Measurements from ENCODE around the gene TRMT61B. TPM values are rescaled to one million over a fixed set of nuclear protein-coding genes. Genes with fewer than 3 reads are reported as not detected.

Gene TRMT61B
- total and polyA plus RNA-seq, 2 of the 13 experiments (the other 11 are each of a cell fraction or from before 2014, with no cell fraction given) = 19.7 to 23.5 TPM

- Histone ChIP-seq H3K36me3 (replicated peaks in 1 of 2; ENCODE audit: control insufficient read depth in 1 of 2, insufficient read depth in 2 of 2, low read length in 2 of 2) (no peaks in the 10 kb centered on the region), H3K4me2 (ENCODE audit: low read depth, low read length) (no peak overlapping the region), H4K20me1 (ENCODE audit: insufficient read depth, low read length) (no peaks in the 10 kb centered on the region), H3K27ac (ENCODE audit: extremely low read length, insufficient read depth, low read length) (no peak overlapping the region), H3K9ac (ENCODE audit: insufficient read depth, low read depth, low read length) (no peak overlapping the region), H3K9me3 (ENCODE audit: low read length) (no peaks in the 10 kb centered on the region), H2AFZ (ENCODE audit: low read length) (no peak overlapping the region), H3K4me1 (ENCODE audit: insufficient read depth, low read length) (no peaks in the 10 kb centered on the region), H3K79me2 (ENCODE audit: insufficient read depth, low read length) (no peaks in the 10 kb centered on the region), H3K4me3 (replicated peaks in 1 of 3; ENCODE audit: insufficient read depth in 1 of 3, low read depth in 2 of 3, low read length in 3 of 3) (no peak overlapping the region), H3K27me3 (ENCODE audit: control insufficient read depth in 1 of 2, insufficient read depth in 2 of 2, low read length in 2 of 2) (no peaks in the 10 kb centered on the region)
- in situ Hi-C loops (cut with HindIII; ENCODE audit: extremely low pct_ligation_motif_present, low pct_unique_long_range_greater_than_20kb) = loop anchor here (10.0 kb wide), 2 partner anchors 121 to 381 kb away; no protein-coding TSS in a partner anchor
- 98% methylated on average over 2 of the region's 2 CpGs for WGBS (ENCODE audit: low lambda C conversion rate)
- BruUV-seq (replicated peaks) = no TSS peak
- ATAC-seq = peak; percentile 28; the same call in 1 of the 3 replicates
- DNase-seq (ENCODE audit: low spot score) = no peak
- CTCF ChIA-PET (ENCODE audit: low intra/inter-chr PET ratio, low total read pairs) = no interaction called here
- POLR2A ChIA-PET = no interaction called here
- no peak for FAIRE-seq
- no peak for TF ChIP-seq ZNF138 (CRISPR knock-in tag; IDR thresholded peaks at IDR 0.05; ENCODE audit: low read depth)
- TF ChIP-seq ZFP37 (CRISPR knock-in tag; IDR thresholded peaks at IDR 0.05; ENCODE audit: borderline replicate concordance) = no peak
- no peak for TF ChIP-seq TRIM22 (IDR thresholded peaks at IDR 0.05)
- no peak for TF ChIP-seq ZNF839 (CRISPR knock-in tag; IDR thresholded peaks at IDR 0.05; ENCODE audit: borderline replicate concordance)
- no peak for TF ChIP-seq NR1H2 (CRISPR knock-in tag; IDR thresholded peaks at IDR 0.05; ENCODE audit: borderline replicate concordance, low read depth)
- intact Hi-C loops (cut with micrococcal nuclease; ENCODE audit: unreplicated experiment) = loop anchor here (10.0 kb wide), 1 partner anchor 101 kb away; no protein-coding TSS in a partner anchor
These were observed 45.9 kb downstream of the TRMT61B start for GRCh38 chr2:28824207-28824606.

GRCh38 chr2:28822036-28822435 lies 48.1 kb downstream of the TRMT61B start:
- H3K4me1 ChIP-seq (ENCODE audit: insufficient read depth, low read length) = no peaks in the 10 kb centered on the region
- H3K9me3 ChIP-seq (ENCODE audit: low read length) = no peaks in the 10 kb centered on the region
- H3K9ac ChIP-seq (ENCODE audit: insufficient read depth, low read depth, low read length) = no peak overlapping the region
- in situ Hi-C loops (cut with HindIII; ENCODE audit: extremely low pct_ligation_motif_present, low pct_unique_long_range_greater_than_20kb) (loop anchor here (10.0 kb wide), 2 partner anchors 123 to 383 kb away; no protein-coding TSS in a partner anchor), intact Hi-C loops (cut with micrococcal nuclease; ENCODE audit: unreplicated experiment) (loop anchor here (10.0 kb wide), 1 partner anchor 103 kb away; no protein-coding TSS in a partner anchor)
- ChIA-PET CTCF (ENCODE audit: low intra/inter-chr PET ratio, low total read pairs) (interaction anchor here (1.1 to 2.1 kb wide), 2 partner anchors 137 to 375 kb away, joined by 3 to 15 read pairs; no protein-coding TSS in a partner anchor), POLR2A (no interaction called here)
- no peaks in the 10 kb centered on the region for H4K20me1 ChIP-seq (ENCODE audit: insufficient read depth, low read length)
- TF ChIP-seq TEAD3 (CRISPR knock-in tag; optimal IDR thresholded peaks at IDR 0.05; ENCODE audit: borderline replicate concordance) (no peak), U2AF2 (IDR thresholded peaks at IDR 0.05; ENCODE audit: low read depth, low read length) (no peak), MAFK (conservative IDR thresholded peaks at IDR 0.05 in 1 of 2, IDR thresholded peaks at IDR 0.05 in 1 of 2; ENCODE audit: low read length in 2 of 2) (peak in 1 of 2 experiments; percentile 49; a peak in 2 of 4 replicates)
- no peak for FAIRE-seq
- no peaks in the 10 kb centered on the region for H3K36me3 ChIP-seq (replicated peaks in 1 of 2; ENCODE audit: control insufficient read depth in 1 of 2, insufficient read depth in 2 of 2, low read length in 2 of 2)
- no peak overlapping the region for H3K4me3 ChIP-seq (replicated peaks in 1 of 3; ENCODE audit: insufficient read depth in 1 of 3, low read depth in 2 of 3, low read length in 3 of 3)
- no TSS peak for BruUV-seq (replicated peaks)
- no peak overlapping the region for H3K4me2 ChIP-seq (ENCODE audit: low read depth, low read length)
- H3K27me3 ChIP-seq (ENCODE audit: control insufficient read depth in 1 of 2, insufficient read depth in 2 of 2, low read length in 2 of 2) = no peaks in the 10 kb centered on the region
- H3K27ac ChIP-seq (ENCODE audit: extremely low read length, insufficient read depth, low read length) = no peak overlapping the region
- no peak for ATAC-seq
- H2AFZ ChIP-seq (ENCODE audit: low read length) = no peak overlapping the region
- no peaks in the 10 kb centered on the region for H3K79me2 ChIP-seq (ENCODE audit: insufficient read depth, low read length)
- no peak for DNase-seq (ENCODE audit: low spot score)
